ENCODE data around the gene DCTN3.

DCTN3 gene

DNA sequence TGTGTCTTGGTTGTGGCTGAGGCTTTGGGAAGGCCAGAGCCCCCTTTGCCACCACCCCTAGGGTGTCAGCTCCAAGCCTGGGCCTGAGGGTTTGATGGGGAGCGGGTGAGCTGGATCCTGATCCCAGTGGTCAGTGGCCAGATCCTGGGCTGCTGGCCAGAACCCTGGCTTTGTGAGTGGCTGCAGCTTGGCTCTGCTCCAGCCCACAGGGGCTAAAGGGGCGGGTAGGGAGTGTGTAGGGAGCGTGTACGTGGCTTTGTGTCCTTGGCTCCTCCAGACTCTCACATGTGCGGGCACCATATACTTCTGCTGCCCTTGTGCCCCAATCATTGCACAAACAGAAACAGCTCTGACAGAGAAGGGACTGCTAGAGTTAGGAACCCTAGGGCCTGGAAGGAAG lies 30.5 kb upstream of the DCTN3 start:
- no peak for DNase-seq (ENCODE audit: extremely low read depth, insufficient read length)
- H3K27me3 ChIP-seq (replicated peaks; ENCODE audit: control insufficient read depth, insufficient read depth, low read length) = no peaks in the 10 kb centered on the region
- no peak overlapping the region for H3K4me3 ChIP-seq (replicated peaks; ENCODE audit: low read depth, low read length)
- TF ChIP-seq, protein P1, sequence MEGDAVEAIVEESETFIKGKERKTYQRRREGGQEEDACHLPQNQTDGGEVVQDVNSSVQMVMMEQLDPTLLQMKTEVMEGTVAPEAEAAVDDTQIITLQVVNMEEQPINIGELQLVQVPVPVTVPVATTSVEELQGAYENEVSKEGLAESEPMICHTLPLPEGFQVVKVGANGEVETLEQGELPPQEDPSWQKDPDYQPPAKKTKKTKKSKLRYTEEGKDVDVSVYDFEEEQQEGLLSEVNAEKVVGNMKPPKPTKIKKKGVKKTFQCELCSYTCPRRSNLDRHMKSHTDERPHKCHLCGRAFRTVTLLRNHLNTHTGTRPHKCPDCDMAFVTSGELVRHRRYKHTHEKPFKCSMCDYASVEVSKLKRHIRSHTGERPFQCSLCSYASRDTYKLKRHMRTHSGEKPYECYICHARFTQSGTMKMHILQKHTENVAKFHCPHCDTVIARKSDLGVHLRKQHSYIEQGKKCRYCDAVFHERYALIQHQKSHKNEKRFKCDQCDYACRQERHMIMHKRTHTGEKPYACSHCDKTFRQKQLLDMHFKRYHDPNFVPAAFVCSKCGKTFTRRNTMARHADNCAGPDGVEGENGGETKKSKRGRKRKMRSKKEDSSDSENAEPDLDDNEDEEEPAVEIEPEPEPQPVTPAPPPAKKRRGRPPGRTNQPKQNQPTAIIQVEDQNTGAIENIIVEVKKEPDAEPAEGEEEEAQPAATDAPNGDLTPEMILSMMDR (IDR thresholded peaks at IDR 0.05; ENCODE audit: insufficient read depth, low read length, poor library complexity, severe bottlenecking) = no peak
- peaks cover 19% of the 10 kb centered on the region for H3K36me3 ChIP-seq (ENCODE audit: control insufficient read depth, insufficient read depth, low read length)

DNA sequence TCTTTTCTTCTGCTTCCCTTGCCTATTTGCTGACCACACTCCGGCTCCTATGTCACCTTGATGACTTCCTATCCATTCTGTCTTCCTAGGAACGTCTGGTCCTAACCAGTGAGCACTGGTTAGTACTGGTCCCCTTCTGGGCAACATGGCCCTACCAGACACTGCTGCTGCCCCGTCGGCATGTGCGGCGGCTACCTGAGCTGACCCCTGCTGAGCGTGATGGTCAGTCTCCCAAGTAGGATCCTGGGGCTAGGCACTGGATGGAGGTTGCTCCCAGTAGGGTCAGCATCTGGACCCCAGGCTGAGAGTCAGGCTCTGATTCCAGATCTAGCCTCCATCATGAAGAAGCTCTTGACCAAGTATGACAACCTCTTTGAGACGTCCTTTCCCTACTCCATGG lies 28.4 kb upstream of the DCTN3 start:
- Histone ChIP-seq H3K4me3 (replicated peaks; ENCODE audit: low read depth, low read length) (no peak overlapping the region), H3K36me3 (ENCODE audit: control insufficient read depth, insufficient read depth, low read length) (peaks cover 19% of the 10 kb centered on the region), H3K27me3 (replicated peaks; ENCODE audit: control insufficient read depth, insufficient read depth, low read length) (no peaks in the 10 kb centered on the region)
- TF ChIP-seq, protein P1 (IDR thresholded peaks at IDR 0.05; ENCODE audit: insufficient read depth, low read length, poor library complexity, severe bottlenecking) = no peak
- no peak for DNase-seq (ENCODE audit: extremely low read depth, insufficient read length)

DNA sequence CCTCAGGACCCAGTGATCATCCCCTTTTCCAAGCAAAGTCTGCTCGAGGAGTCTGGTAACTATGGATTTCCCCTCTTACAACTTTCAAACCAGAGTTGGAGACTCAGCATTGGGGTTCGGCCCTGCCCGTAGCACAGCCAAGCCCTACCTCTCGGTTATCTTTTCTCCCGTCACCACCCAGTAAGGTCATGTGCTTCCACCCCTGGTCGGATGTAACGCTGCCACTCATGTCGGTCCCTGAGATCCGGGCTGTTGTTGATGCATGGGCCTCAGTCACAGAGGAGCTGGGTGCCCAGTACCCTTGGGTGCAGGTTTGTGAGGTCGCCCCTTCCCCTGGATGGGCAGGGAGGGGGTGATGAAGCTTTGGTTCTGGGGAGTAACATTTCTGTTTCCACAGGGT lies 27.4 kb upstream of the DCTN3 start:
- DNase-seq (ENCODE audit: extremely low read depth, insufficient read length) = no peak
- Histone ChIP-seq H3K36me3 (ENCODE audit: control insufficient read depth, insufficient read depth, low read length) (peaks cover 19% of the 10 kb centered on the region), H3K4me3 (replicated peaks; ENCODE audit: low read depth, low read length) (peak overlapping the region; percentile 97), H3K27me3 (replicated peaks; ENCODE audit: control insufficient read depth, insufficient read depth, low read length) (no peaks in the 10 kb centered on the region)
- TF ChIP-seq, protein P1 (IDR thresholded peaks at IDR 0.05; ENCODE audit: insufficient read depth, low read length, poor library complexity, severe bottlenecking) = no peak

DNA sequence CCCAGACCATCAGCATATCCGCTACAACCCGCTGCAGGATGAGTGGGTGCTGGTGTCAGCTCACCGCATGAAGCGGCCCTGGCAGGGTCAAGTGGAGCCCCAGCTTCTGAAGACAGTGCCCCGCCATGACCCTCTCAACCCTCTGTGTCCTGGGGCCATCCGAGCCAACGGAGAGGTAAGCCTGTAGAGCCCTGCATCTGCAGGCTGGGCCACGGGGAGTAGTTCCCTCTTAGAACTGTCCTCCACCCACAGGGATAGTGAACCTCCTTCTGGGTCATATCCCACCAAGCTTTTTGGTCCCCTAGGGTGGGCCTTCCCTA lies 26.7 kb upstream of the DCTN3 start:
- Histone ChIP-seq H3K27me3 (replicated peaks; ENCODE audit: control insufficient read depth, insufficient read depth, low read length) (no peaks in the 10 kb centered on the region), H3K4me3 (replicated peaks; ENCODE audit: low read depth, low read length) (peak overlapping the region; percentile 97), H3K36me3 (ENCODE audit: control insufficient read depth, insufficient read depth, low read length) (peaks cover 19% of the 10 kb centered on the region)
- TF ChIP-seq, protein P1 (IDR thresholded peaks at IDR 0.05; ENCODE audit: insufficient read depth, low read length, poor library complexity, severe bottlenecking) = no peak
- no peak for DNase-seq (ENCODE audit: extremely low read depth, insufficient read length)

DNA sequence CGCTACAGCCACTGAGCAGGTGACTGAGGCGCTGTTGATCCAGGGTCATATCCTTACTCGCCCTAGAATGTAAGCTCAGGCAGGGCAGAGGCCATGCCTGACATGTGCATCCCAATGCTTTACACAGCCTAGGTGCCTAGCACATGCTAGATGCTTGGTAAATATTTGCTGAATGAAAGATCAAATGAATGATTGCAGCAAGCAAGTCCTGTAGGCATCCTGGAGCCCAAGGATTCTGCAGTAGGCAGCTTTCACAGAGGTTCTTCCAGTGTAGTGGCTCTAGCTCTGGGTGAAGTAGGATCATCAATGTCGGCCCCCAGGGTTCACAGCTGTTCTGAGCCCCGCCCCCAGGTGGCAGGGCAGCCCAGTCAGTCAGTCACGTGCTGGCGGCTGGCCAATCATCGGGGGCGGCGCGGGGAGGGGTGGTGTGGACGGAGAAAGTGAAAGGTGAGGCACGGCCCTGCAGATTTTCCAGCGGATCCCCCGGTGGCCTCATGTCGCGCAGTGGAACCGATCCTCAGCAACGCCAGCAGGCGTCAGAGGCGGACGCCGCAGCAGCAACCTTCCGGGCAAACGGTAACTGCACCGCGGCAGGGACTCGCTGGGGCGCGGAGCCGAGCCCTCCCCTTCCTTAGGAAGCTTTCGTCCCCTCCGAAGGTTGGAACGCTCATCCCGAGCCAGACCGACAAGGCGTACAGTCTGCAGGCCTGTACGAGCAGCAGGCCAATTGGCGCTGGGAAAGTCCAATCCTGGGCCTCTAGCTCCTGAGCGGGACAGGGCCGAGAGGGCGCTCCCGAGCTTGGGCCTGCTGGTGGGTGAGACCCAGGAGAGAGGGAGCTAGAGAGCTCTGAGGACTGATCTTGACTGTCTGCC lies 26.2 kb upstream of the DCTN3 start, which contains the start of gene GALT:
Gene GALT (plus strand): TSS at position 465 of the 873 bp plus-strand sequence. CDS start 30 bp downstream, at position 495.
- TF ChIP-seq, protein P1 (IDR thresholded peaks at IDR 0.05; ENCODE audit: insufficient read depth, low read length, poor library complexity, severe bottlenecking) = peak; percentile 68
- DNase-seq (ENCODE audit: extremely low read depth, insufficient read length) = peak; percentile 92
- Histone ChIP-seq H3K36me3 (ENCODE audit: control insufficient read depth, insufficient read depth, low read length) (peaks cover 19% of the 10 kb centered on the region), H3K4me3 (replicated peaks; ENCODE audit: low read depth, low read length) (peak within 1 kb of the TSS; percentile 97), H3K27me3 (replicated peaks; ENCODE audit: control insufficient read depth, insufficient read depth, low read length) (no peaks in the 10 kb centered on the region)
